Adrenal gland (tissue), 12 donors: ENCODE measurements around the gene TP53I3. TPM values are rescaled to one million over a fixed set of nuclear protein-coding genes. Genes with fewer than 3 reads are reported as not detected.

Source experiments
- DNase-seq, 7 donors: peaks; one replicate each; pipeline ENCODE4 v3.0.0-alpha.2; 2019 to 2020
- H3K27ac ChIP-seq, 5 donors: fragments of 200-600 bp; sonication (generic) in 4 of 5; 1 replicate in 3 of 5; 2 replicates in 2 of 5; pipeline versions ENCODE4 v1.5.1 to v1.8.0; 2016 to 2020; ENCODE audit warnings: mild to moderate bottlenecking in 1 of 5
- H3K27me3 ChIP-seq: fragments of 200-600 bp; 2 replicates; pipeline ENCODE4 v1.8.0; 2021
- H3K36me3 ChIP-seq, 2 donors: fragments of 200-600 bp; replicated peaks in 1 of 2; 1 replicate in 1 of 2; 2 replicates in 1 of 2; pipeline versions ENCODE4 v1.5.1 to v1.8.0; 2018 to 2022
- H3K4me1 ChIP-seq, 2 donors: fragments of 200-600 bp; replicated peaks in 1 of 2; 1 replicate in 1 of 2; 2 replicates in 1 of 2; pipeline versions ENCODE4 v1.5.1 to v1.8.0; 2018 to 2021
- H3K4me3 ChIP-seq, 4 donors: fragments of 200-600 bp; sonication (generic) in 3 of 4; one replicate each; pipeline ENCODE4 v1.5.1; 2016 to 2018
- H3K9me3 ChIP-seq, 3 donors: fragments of 200-600 bp; sonication (generic) in 1 of 3; replicated peaks in 1 of 3; 1 replicate in 2 of 3; 2 replicates in 1 of 3; pipeline versions ENCODE4 v1.5.1 to v1.8.0; 2016 to 2021
- POLR2A ChIP-seq, 2 donors: fragments of 450-650 bp; IDR thresholded peaks; one replicate each; pipeline ENCODE4 v1.6.1; 2017; ENCODE audit warnings: antibody characterized with exemption in 2 of 2, mild to moderate bottlenecking in 2 of 2, moderate library complexity in 1 of 2
- WGBS, 4 donors: extraction: QIAGEN DNeasy Blood & Tissue Kit in 2 of 4; methylation state at CpG; one replicate each; pipeline versions ENCODE4 v1.1.5 to v1.1.7; 2013 to 2017; 5-methylcytosine and 5-hydroxymethylcytosine counted together
- intact Hi-C, 2 donors: fragments of 100-400 bp; cut with DNase I; formaldehyde crosslinking; loops; one replicate each; pipeline versions ENCODE4 v1.14.1 to v1.15.0; 2022 to 2023
- polyA plus RNA-seq, 3 donors: library from polyadenylated mRNA; stranded (reverse); fragments of 200-250 nt in 2 of 3; fragments of 350-450 nt in 1 of 3; fragmentation: Illumina TruSeq in 1 of 3; extraction: RNeasy Lipid Tissue Mini Kit (QIAGEN cat#74804) in 1 of 3; gene quantifications; one replicate each; pipeline ENCODE4 v1.2.3, GENCODE V29; 2013 to 2014
- total RNA-seq, 9 donors: library from RNA; depleted of rRNA in 4 of 9; stranded (reverse); fragments of >200 nt in 4 of 9; fragments of 120-200 nt in 1 of 9; fragmentation: NEBNext Ultra II Directional in 1 of 9; extraction: Animal tissue kit (Norgen Biotek cat#: 25700) in 1 of 9; gene quantifications; one replicate each; pipeline versions ENCODE4 v1.1.0 to v1.2.4, GENCODE V29; 2013 to 2023
- TF ChIP-seq, protein P1 (sequence below), 6 experiments: fragments of 450-650 bp in 4 of 6; fragments of 200-600 bp in 2 of 6; sonication (generic) in 1 of 6; IDR thresholded peaks; 1 replicate in 5 of 6; 2 replicates in 1 of 6; pipeline versions ENCODE4 v1.5.1 to v1.8.0; 2016 to 2021; ENCODE audit warnings: antibody characterized with exemption in 6 of 6, mild to moderate bottlenecking in 2 of 6, moderate library complexity in 1 of 6
- donor health status: healthy with polysubstance abuse.
- donor health status: Bipolar disorder and iron deficiency.
- donor health status: DM: yes; HTN: yes; CAD: no.
- donor health status: DM: no; HTN: no; CAD: no.
- donor health status: DM: no; HTN: no; CAD: no.
- donor health status: DM: yes; HTN: yes; CAD: no.

Gene TP53I3
- total and polyA plus RNA-seq, 12 donors, result 18.4 to 50.0 (median 27.3) TPM

DNA sequence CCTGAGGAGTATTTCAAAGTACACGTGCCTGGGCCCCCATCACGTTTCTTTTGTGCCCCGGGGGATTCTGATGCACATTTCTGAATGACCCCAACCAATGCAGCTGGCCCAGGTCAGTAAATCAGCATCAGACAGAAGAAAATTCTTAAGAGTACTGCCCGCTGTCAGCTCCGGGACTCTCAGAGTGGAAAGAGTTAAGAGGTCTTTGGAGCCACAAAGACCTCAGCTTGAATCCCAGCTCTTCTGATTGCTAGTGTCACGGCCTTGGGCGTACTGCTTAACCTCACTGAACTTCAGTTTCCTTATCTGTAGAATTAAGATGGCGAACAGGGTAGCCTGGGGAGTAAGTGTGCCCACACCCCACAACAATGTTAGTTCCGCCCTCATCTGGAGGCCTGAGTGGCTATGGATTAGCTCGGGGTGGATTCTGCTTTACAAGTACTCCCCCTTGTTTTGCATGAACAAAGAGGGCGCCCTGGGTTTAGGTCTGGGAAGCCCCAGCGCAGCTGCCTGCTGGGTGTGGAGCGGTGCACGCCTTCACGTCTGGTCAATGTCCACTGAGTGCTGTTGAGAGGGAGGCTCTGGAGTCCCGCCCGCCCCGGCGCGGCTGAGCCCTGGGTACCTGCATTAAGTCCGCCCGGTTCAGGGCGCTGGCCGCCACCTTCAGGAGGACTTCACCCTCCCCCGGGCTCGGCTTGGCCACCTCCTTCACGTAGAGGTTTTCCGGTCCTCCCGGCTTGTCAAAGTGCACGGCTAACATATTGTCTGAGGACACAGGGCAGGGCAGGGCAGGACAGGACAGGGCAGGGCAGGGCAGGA, 858 bp downstream of the TP53I3 start:
- peak overlapping the region in 3 of 4 donors; percentile 47 to 68 (median 52) for H3K4me3 ChIP-seq
- H3K36me3 ChIP-seq, result peaks cover 0 to 21% of the 10 kb centered on the region in 2 donors
- no peaks in the 10 kb centered on the region for H3K9me3 ChIP-seq
- H3K27ac ChIP-seq, result peak overlapping the region; percentile 45 to 95 (median 80)
- TF ChIP-seq, protein P1, sequence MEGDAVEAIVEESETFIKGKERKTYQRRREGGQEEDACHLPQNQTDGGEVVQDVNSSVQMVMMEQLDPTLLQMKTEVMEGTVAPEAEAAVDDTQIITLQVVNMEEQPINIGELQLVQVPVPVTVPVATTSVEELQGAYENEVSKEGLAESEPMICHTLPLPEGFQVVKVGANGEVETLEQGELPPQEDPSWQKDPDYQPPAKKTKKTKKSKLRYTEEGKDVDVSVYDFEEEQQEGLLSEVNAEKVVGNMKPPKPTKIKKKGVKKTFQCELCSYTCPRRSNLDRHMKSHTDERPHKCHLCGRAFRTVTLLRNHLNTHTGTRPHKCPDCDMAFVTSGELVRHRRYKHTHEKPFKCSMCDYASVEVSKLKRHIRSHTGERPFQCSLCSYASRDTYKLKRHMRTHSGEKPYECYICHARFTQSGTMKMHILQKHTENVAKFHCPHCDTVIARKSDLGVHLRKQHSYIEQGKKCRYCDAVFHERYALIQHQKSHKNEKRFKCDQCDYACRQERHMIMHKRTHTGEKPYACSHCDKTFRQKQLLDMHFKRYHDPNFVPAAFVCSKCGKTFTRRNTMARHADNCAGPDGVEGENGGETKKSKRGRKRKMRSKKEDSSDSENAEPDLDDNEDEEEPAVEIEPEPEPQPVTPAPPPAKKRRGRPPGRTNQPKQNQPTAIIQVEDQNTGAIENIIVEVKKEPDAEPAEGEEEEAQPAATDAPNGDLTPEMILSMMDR (IDR thresholded peaks at IDR 0.05), result no peak
- TF ChIP-seq POLR2A (IDR thresholded peaks at IDR 0.05), result peak in 1 of 2 donors; percentile 22
- whole genome bisulfite sequencing, 4 donors, result 9 to 21% (median 13%) methylated on average over 12 to 30 of the region's 30 CpGs
- peaks cover 6 to 19% of the 10 kb centered on the region in 2 donors for H3K4me1 ChIP-seq
- DNase-seq, result peak in 1 of 7 donors; percentile 71
- H3K27me3 ChIP-seq, result no peaks in the 10 kb centered on the region
- intact Hi-C loops, result loop anchor here (10.0 kb wide), 1 partner anchor 259 kb away; no protein-coding TSS in a partner anchor

DNA sequence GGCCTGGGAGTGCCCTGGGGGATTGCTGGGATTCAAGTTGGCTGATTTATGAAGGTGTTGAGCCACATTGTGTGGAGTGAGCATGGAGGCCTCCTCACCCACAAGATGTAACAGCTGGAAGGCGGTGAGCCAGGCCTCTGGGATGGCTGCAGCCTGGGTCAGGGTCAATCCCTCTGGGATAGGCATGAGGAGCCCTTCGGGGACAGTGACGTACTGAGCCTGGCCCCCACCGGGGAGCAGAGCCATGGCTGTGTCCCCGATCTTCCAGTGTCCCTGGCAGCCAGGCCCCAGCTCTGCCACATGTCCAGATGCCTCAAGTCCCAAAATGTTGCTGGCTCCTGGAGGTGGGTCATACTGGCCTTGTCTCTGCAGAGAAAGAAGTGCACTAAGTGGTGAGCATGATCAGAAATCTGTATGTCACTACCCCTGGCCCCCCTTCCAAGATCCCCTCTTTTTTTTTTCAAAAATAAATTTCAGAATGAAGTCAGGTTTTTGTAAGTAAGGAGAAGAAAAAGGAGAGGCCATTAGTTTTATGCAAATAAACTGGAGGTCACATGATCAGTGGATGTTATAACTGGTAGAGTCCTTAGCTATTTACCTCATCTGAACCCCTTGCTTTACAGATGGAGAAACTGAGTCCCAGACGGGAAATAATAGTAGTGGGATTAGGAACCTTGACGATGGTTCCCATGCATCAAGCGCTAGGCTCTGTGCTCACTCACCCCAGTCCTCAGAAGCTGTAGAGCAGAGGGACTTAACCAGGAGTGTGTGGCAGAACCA, 1.7 kb downstream of the TP53I3 start:
- H3K27ac ChIP-seq, result peak overlapping the region; percentile 45 to 95 (median 80)

DNA sequence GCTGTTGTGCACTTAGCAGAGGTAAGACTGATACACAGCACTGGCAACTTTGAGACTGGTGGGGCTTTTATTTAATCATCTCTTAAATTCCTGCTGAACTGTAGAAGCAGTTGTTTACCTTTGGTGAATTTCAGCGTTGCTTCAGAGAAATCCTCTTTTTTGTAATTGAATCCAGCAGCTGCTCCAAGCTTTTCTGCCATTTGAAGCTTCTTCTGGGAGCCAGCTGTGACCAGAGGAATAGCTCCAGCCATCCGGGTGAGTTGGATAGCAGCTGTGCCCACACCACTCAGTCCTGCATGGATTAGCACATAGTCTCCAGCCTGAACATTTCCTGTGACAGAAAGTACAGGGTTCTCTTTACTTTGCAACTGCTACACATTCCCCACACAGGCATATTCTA, 3.9 kb downstream of the TP53I3 start:
- Histone ChIP-seq H3K27ac (no peak overlapping the region), H3K9me3 (no peaks in the 10 kb centered on the region), H3K36me3 (peaks cover 0 to 15% of the 10 kb centered on the region in 2 donors), H3K27me3 (no peaks in the 10 kb centered on the region), H3K4me3 (no peak overlapping the region), H3K4me1 (peaks cover 13 to 27% of the 10 kb centered on the region in 2 donors)
- WGBS, 4 donors, result 66 to 92% (median 82%) methylated on average over 2 of the region's 2 CpGs
- TF ChIP-seq, protein P1 (IDR thresholded peaks at IDR 0.05), result no peak
- no peak for TF ChIP-seq POLR2A (IDR thresholded peaks at IDR 0.05)
- DNase-seq, result no peak
- intact Hi-C loops, result loop anchor here (10.0 kb wide), 1 partner anchor 256 kb away; no protein-coding TSS in a partner anchor

More for the DNA sequence above, 1.7 kb downstream of the TP53I3 start:
- Histone ChIP-seq H3K9me3 (no peaks in the 10 kb centered on the region), H3K36me3 (peaks cover 0 to 21% of the 10 kb centered on the region in 2 donors), H3K4me3 (peak overlapping the region in 1 of 4 donors; percentile 68), H3K27me3 (no peaks in the 10 kb centered on the region), H3K4me1 (peaks cover 6 to 20% of the 10 kb centered on the region in 2 donors)
- TF ChIP-seq POLR2A (IDR thresholded peaks at IDR 0.05), result no peak
- TF ChIP-seq, protein P1 (IDR thresholded peaks at IDR 0.05), result no peak
- WGBS, 4 donors, result 68 to 90% (median 78%) methylated on average over 3 to 8 of the region's 8 CpGs
- peak in 1 of 7 donors; percentile 15 for DNase-seq
- intact Hi-C loops, result loop anchor here (10.0 kb wide), 1 partner anchor 258 kb away; no protein-coding TSS in a partner anchor

DNA sequence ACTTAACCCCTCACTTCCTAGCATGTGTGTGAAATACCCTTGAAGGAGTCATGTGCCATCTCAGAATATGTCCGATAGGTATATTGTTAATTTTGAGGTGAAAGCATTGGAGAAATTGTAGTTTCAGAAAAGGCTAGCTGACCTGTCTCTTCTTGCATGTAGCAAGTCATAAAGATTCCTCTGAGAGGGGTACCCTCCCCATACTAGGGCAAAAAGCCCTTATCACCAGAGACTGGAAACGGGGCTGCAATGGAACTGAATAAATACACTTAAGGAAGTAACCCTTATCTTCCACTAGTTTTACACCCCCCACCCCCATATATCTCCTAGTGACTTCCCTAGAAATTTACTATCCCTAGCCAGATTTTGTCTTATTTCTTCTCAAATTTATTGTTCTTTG, 6.8 kb downstream of the TP53I3 start:
- DNase-seq, result no peak
- peaks cover 0 to 25% of the 10 kb centered on the region in 2 donors for H3K36me3 ChIP-seq
- H3K27ac ChIP-seq, result peak overlapping the region in 3 of 5 donors; percentile 84 to 96 (median 88)
- peaks cover 14 to 20% of the 10 kb centered on the region in 2 donors for H3K4me1 ChIP-seq
- intact Hi-C loops, result loop anchor here (5.0 to 10.0 kb wide), 2 partner anchors 151 to 153 kb away; partner anchors contain the start of gene ATAD2B (in 2 of the 2)
- no peak for TF ChIP-seq POLR2A (IDR thresholded peaks at IDR 0.05)
- TF ChIP-seq, protein P1 (IDR thresholded peaks at IDR 0.05), result no peak
- 72 to 80% (median 74%) methylated on average over 2 of the region's 2 CpGs for WGBS, 4 donors
- no peaks in the 10 kb centered on the region for H3K9me3 ChIP-seq
- H3K27me3 ChIP-seq, result no peaks in the 10 kb centered on the region
- peak overlapping the region in 1 of 4 donors; percentile 66 for H3K4me3 ChIP-seq
